Endodermal cell (in vitro differentiated cells): Measurements from ENCODE around the gene HSPBP1. TPM values are rescaled to one million over a fixed set of nuclear protein-coding genes. Genes with fewer than 3 reads are reported as not detected.

Experiments used
- DNase-seq: peaks from one replicate; pipeline ENCODE4 v3.0.0-alpha.2; 2017
- H3K27ac ChIP-seq: 2 replicates; pipeline ENCODE4 v1.5.1; 2013; ENCODE audit warnings: mild to moderate bottlenecking, low read depth, low read length, moderate library complexity
- H3K27me3 ChIP-seq: 2 replicates; pipeline ENCODE4 v1.6.1; 2013; ENCODE audit warnings: mild to moderate bottlenecking, low read length, moderate library complexity; ENCODE audit not compliant: insufficient read depth, control insufficient read depth, poor library complexity, severe bottlenecking
- H3K36me3 ChIP-seq: 2 replicates; pipeline ENCODE4 v1.7.0; 2013; ENCODE audit warnings: mild to moderate bottlenecking, low read length, moderate library complexity; ENCODE audit not compliant: control insufficient read depth, insufficient read depth
- H3K4me1 ChIP-seq: one replicate; pipeline ENCODE4 v1.7.0; 2013; ENCODE audit warnings: low read length; ENCODE audit not compliant: control insufficient read depth, insufficient read depth
- H3K4me3 ChIP-seq: 2 replicates; pipeline ENCODE4 v1.5.1; 2013; ENCODE audit warnings: mild to moderate bottlenecking, low read length, moderate library complexity
- H3K9ac ChIP-seq: 2 replicates; pipeline ENCODE4 v1.6.1; 2013; ENCODE audit warnings: mild to moderate bottlenecking, low read length, moderate library complexity; ENCODE audit not compliant: poor library complexity, severe bottlenecking; ENCODE audit errors: extremely low read depth
- H3K9me3 ChIP-seq: 2 replicates; pipeline ENCODE4 v1.6.1; 2013; ENCODE audit warnings: mild to moderate bottlenecking, low read length, moderate library complexity; ENCODE audit not compliant: control insufficient read depth
- H3K27ac Mint-ChIP-seq: 2 replicates; pipeline ENCODE4 v1.8.0; 2020; ENCODE audit warnings: mixed read lengths
- H3K27me3 Mint-ChIP-seq: 2 replicates; pipeline ENCODE4 v1.8.0; 2021; ENCODE audit warnings: mild to moderate bottlenecking, mixed read lengths; ENCODE audit not compliant: insufficient read depth
- H3K36me3 Mint-ChIP-seq: 2 replicates; pipeline ENCODE4 v1.8.0; 2020; ENCODE audit warnings: low read depth, mixed read lengths
- H3K4me1 Mint-ChIP-seq: 2 replicates; pipeline ENCODE4 v1.8.0; 2020; ENCODE audit warnings: mixed read lengths
- H3K4me3 Mint-ChIP-seq: 2 replicates; pipeline ENCODE4 v1.8.0; 2020; ENCODE audit warnings: mild to moderate bottlenecking, moderate library complexity, mixed read lengths
- H3K9me3 Mint-ChIP-seq: 2 replicates; pipeline ENCODE4 v1.8.0; 2020; ENCODE audit warnings: mild to moderate bottlenecking, mixed read lengths
- WGBS, 2 experiments: methylation state at CpG; one replicate each; pipeline versions ENCODE4 v1.1.5 to v1.1.7; 2013; ENCODE audit warnings: missing lambda C conversion rate in 2 of 2, mixed read lengths in 1 of 2; ENCODE audit not compliant: insufficient coverage in 1 of 2, insufficient read length in 1 of 2; 5-methylcytosine and 5-hydroxymethylcytosine counted together
- total RNA-seq, 2 donors: library from RNA; stranded (reverse); fragmentation: NEBNext Ultra II Directional in 1 of 2; extraction: Animal tissue kit (Norgen Biotek cat#: 25700) in 1 of 2; gene quantifications; 2 replicates in 1 of 2; 3 replicates in 1 of 2; pipeline ENCODE4 v1.2.1, GENCODE V29; 2021
- TF ChIP-seq, protein P1 (sequence below): fragments of 200-600 bp; sonication (generic); conservative IDR thresholded peaks from 2 replicates; pipeline ENCODE4 v1.5.0; 2021; ENCODE audit warnings: antibody characterized with exemption, mild to moderate bottlenecking

HSPBP1 gene
- total RNA-seq, 2 donors from 2014 or later, result 43.7 to 48.5 TPM

GRCh38 chr19:55247621-55248099 lies 32.2 kb downstream of the HSPBP1 start:
- Mint-ChIP-seq H3K4me3 (no peak overlapping the region), H3K27ac (no peak overlapping the region), H3K4me1 (peaks cover 4% of the 10 kb centered on the region), H3K27me3 (no peaks in the 10 kb centered on the region), H3K9me3 (no peaks in the 10 kb centered on the region), H3K36me3 (peaks cover 25% of the 10 kb centered on the region)
- no peaks in the 10 kb centered on the region for H3K27me3 ChIP-seq
- H3K9ac ChIP-seq, result no peak overlapping the region
- H3K4me3 ChIP-seq, result no peak overlapping the region
- TF ChIP-seq, protein P1, sequence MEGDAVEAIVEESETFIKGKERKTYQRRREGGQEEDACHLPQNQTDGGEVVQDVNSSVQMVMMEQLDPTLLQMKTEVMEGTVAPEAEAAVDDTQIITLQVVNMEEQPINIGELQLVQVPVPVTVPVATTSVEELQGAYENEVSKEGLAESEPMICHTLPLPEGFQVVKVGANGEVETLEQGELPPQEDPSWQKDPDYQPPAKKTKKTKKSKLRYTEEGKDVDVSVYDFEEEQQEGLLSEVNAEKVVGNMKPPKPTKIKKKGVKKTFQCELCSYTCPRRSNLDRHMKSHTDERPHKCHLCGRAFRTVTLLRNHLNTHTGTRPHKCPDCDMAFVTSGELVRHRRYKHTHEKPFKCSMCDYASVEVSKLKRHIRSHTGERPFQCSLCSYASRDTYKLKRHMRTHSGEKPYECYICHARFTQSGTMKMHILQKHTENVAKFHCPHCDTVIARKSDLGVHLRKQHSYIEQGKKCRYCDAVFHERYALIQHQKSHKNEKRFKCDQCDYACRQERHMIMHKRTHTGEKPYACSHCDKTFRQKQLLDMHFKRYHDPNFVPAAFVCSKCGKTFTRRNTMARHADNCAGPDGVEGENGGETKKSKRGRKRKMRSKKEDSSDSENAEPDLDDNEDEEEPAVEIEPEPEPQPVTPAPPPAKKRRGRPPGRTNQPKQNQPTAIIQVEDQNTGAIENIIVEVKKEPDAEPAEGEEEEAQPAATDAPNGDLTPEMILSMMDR, result no peak
- WGBS, 2 experiments, result 90 to 93% methylated on average over 7 to 9 of the region's 10 CpGs
- H3K4me1 ChIP-seq, result no peaks in the 10 kb centered on the region
- no peak for DNase-seq
- H3K27ac ChIP-seq, result no peak overlapping the region
- peaks cover 29% of the 10 kb centered on the region for H3K36me3 ChIP-seq
- H3K9me3 ChIP-seq, result no peaks in the 10 kb centered on the region

DNA sequence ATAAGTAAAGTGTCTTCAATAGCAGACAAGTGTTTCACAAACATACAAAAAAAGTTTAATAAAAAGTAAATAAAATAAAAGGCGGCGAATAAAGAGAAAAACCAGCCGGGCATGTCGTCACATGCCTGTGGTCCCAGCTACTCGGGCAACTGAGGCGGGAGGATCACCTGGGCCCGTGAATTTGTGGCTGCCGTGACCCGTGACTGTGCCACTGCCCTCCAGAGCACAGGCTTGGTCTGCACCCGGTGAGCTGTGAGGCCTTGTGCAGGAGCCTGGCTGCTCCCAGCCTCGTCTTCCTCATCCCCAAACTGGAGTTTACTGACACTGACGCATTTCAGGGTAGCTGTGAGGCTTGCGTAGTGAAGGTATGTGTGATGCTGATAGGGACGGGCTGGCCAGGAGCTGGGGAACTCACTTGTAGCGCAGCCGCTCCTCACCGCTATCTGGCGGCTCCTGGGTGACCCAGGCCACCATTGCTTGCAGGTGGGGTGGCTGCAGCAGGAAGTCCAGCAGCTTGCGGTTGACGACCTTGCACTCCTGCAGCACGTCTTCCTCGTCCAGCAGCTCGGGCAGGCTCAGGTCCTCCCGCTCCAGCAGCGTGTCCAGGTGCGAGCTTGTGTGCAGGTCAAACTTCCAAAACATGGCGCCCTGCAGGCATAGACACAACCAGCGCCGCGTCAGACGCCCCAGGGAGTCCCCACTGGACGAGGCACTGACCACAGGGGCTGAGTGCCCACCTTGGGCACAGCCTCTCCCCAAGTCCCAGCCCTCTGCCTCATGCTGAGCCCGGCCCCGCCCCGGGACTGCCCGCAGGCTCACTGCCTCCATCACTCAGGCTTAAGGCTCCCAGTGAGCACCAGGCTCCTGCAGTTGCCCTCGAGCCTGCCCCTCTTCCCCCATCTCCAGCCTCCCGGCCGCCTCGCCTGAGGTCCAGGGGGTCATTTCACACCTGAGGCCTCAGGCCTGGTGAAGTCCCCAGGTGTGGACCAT lies 33.2 kb downstream of the HSPBP1 start:
- H3K4me3 ChIP-seq, result no peak overlapping the region
- H3K27me3 Mint-ChIP-seq, result no peaks in the 10 kb centered on the region
- peaks cover 28% of the 10 kb centered on the region for H3K36me3 Mint-ChIP-seq
- no peak for DNase-seq
- no peaks in the 10 kb centered on the region for H3K27me3 ChIP-seq
- 92 to 93% methylated on average over 31 to 40 of the region's 40 CpGs for WGBS, 2 experiments
- H3K4me1 Mint-ChIP-seq, result peaks cover 3% of the 10 kb centered on the region
- H3K36me3 ChIP-seq, result peaks cover 33% of the 10 kb centered on the region
- no peak overlapping the region for H3K9ac ChIP-seq
- H3K4me1 ChIP-seq, result no peaks in the 10 kb centered on the region
- H3K4me3 Mint-ChIP-seq, result no peak overlapping the region
- H3K9me3 ChIP-seq, result no peaks in the 10 kb centered on the region
- H3K27ac ChIP-seq, result peak overlapping the region; percentile 32
- H3K27ac Mint-ChIP-seq, result no peak overlapping the region
- no peaks in the 10 kb centered on the region for H3K9me3 Mint-ChIP-seq
- TF ChIP-seq, protein P1, result no peak

DNA sequence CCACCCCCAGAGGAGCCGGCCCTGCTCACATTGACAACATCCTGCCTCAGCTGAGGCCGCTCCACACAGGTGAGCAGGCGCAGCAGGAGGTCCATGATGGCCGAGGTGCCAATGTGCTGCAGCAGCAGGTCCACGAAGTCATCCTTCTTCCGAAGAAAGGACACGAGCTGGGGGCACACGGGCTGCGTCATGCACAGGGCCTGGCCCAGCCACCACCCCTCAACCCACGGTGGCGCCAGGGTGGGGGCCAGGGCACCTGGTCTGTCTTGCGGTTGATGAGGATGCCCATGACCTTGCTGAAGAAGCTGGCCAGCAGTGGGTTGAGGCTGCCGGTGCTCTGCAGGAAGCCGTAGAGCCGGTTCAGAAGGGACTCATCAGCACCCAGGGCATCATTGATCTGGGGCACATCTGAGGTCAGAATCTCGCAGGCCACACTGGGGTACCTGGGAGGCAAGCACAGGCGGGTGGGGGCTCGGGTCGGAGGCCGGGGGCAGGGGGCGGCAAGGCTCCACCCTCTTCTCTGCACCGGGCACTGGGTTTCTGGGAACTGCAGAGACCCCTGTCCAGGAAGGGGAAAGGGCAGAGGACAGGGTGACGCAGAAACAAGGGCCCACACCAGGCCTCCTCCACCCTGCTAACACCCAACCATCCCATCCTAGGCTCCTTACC lies 34.5 kb downstream of the HSPBP1 start:
- H3K27ac Mint-ChIP-seq, result no peak overlapping the region
- WGBS, 2 experiments, result 91 to 96% methylated on average over 14 to 23 of the region's 23 CpGs
- Histone ChIP-seq H3K4me3 (no peak overlapping the region), H3K27ac (no peak overlapping the region), H3K36me3 (peaks cover 36% of the 10 kb centered on the region), H3K9me3 (no peaks in the 10 kb centered on the region), H3K27me3 (no peaks in the 10 kb centered on the region), H3K9ac (no peak overlapping the region), H3K4me1 (no peaks in the 10 kb centered on the region)
- peaks cover 32% of the 10 kb centered on the region for H3K36me3 Mint-ChIP-seq
- TF ChIP-seq, protein P1, result no peak
- H3K27me3 Mint-ChIP-seq, result no peaks in the 10 kb centered on the region
- no peaks in the 10 kb centered on the region for H3K9me3 Mint-ChIP-seq
- H3K4me1 Mint-ChIP-seq, result no peaks in the 10 kb centered on the region
- H3K4me3 Mint-ChIP-seq, result no peak overlapping the region
- DNase-seq, result no peak
